ENCODE data around the gene ACOT7.

DNA sequence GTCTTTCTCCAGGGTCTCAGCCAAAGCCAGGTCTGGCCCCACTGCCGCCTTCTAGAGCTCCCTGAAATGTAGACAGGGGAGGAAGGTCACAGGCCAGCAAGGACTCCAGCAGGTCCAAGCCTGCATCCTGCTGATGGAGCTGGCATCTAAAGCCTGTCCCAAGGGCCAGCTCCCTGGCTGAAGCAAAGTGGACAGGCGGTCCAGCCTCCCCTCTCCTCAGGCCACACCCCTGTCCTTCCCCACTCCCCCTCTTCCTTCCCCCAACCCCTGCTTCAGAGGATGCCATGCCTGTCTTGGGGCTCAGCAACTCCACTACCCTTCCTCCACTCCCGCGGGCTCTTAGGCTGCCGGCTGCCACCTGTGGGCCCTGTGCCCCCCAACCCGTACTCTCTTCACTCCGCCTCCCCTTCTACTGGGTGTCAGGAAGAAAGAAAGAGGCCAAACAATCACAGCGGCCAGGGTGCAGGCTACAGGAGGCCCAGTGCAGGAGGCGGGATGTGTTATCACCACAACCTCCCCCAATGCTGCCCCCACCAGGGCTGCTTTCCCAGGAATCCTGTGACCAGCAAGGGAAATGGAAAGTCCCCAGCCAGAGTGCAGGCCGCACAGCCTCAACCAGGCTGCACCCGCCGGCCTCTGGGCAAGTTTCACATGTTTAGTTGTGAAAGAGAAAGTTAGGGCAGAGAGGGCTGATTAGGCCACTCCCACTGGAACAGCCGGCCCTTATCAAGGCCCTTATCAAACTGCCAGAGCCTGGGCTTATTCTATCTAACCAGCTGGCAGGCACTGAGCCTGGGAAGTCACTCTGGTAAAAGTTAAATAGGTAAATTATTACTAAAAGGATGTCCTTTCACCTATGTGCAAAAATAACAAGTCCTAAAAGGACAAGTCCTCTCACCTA is 34.1 kb downstream of the ACOT7 start:
- TF ChIP-seq, protein P1, sequence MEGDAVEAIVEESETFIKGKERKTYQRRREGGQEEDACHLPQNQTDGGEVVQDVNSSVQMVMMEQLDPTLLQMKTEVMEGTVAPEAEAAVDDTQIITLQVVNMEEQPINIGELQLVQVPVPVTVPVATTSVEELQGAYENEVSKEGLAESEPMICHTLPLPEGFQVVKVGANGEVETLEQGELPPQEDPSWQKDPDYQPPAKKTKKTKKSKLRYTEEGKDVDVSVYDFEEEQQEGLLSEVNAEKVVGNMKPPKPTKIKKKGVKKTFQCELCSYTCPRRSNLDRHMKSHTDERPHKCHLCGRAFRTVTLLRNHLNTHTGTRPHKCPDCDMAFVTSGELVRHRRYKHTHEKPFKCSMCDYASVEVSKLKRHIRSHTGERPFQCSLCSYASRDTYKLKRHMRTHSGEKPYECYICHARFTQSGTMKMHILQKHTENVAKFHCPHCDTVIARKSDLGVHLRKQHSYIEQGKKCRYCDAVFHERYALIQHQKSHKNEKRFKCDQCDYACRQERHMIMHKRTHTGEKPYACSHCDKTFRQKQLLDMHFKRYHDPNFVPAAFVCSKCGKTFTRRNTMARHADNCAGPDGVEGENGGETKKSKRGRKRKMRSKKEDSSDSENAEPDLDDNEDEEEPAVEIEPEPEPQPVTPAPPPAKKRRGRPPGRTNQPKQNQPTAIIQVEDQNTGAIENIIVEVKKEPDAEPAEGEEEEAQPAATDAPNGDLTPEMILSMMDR (conservative IDR thresholded peaks at IDR 0.05; ENCODE audit: low read length) = no peak
- TF ChIP-seq EZH2phosphoT487 (IDR thresholded peaks at IDR 0.05; ENCODE audit: borderline replicate concordance) = no peak

Measured in Loucy (cell line).